Duodenal mucosa (tissue), 2 donors: ENCODE results near the gene HOXD1.

ENCODE experiments used
- H3K27ac ChIP-seq: one replicate; pipeline ENCODE4 v1.7.0; 2013; ENCODE audit warnings: low read depth, low read length
- H3K27me3 ChIP-seq, 2 donors: one replicate each; pipeline ENCODE4 v1.7.0; 2013; ENCODE audit warnings: low read length in 2 of 2, control low read depth in 1 of 2; ENCODE audit not compliant: insufficient read depth in 2 of 2, control insufficient read depth in 1 of 2
- H3K36me3 ChIP-seq, 2 donors: one replicate each; pipeline ENCODE4 v1.7.0; 2013; ENCODE audit warnings: low read length in 2 of 2, control low read depth in 1 of 2; ENCODE audit not compliant: insufficient read depth in 2 of 2, control insufficient read depth in 1 of 2
- H3K4me1 ChIP-seq, 2 donors: one replicate each; pipeline ENCODE4 v1.7.0; 2013; ENCODE audit warnings: low read length in 2 of 2, control low read depth in 1 of 2; ENCODE audit not compliant: insufficient read depth in 2 of 2, control insufficient read depth in 1 of 2
- H3K4me3 ChIP-seq, 2 donors: one replicate each; pipeline ENCODE4 v1.7.0; 2013; ENCODE audit warnings: low read length in 2 of 2, low read depth in 1 of 2
- H3K9ac ChIP-seq, 2 donors: one replicate each; pipeline ENCODE4 v1.7.0; 2013; ENCODE audit warnings: low read length in 2 of 2, low read depth in 1 of 2
- H3K9me3 ChIP-seq, 2 donors: one replicate each; pipeline ENCODE4 v1.7.0; 2013; ENCODE audit warnings: low read length in 2 of 2, control low read depth in 1 of 2; ENCODE audit not compliant: control insufficient read depth in 1 of 2

The HOXD1 gene

DNA sequence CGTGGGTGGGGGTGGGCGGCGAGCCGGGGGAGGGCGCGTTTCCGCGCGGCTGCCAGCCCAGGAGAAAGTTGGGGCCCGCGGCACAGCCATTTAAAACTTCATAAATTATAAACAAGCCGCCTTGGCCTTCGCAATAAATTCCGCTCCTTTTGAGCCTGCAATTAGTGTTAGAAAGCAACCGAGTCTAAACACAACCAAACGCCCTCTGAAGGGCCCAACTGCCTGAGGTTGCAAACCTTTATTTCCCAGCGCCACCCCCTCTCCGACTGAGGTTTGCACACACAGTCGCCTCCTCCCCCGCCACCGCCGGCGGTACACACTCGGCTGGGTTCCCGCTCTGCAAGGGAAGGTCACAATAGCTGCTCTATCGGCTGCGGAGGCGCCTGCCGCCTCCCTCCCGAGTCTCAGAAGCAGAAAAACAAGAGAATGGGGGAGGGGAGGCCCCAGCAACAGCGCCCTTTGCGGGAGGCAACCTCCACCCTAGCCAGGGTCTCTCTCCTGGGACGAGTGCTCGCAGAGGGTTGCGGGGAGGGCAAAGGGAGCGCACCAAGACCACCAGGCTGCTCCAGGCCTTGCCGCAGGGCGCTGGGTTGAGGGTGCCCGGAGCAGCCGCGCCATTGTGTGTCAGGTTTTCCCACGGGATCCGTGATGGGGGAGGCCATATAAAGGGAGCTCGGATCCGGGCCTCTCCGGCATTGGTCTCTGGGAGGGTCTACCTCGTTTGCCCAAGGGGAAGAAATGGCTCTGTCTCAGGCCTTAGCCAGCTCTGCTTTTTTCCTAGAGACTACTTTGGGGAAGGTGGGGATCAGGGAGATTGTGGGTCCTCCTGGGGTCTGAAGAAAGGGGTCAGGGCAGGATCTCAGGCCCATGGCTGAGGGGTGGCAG lies 13.4 kb upstream of the HOXD1 start:
- Histone ChIP-seq H3K27me3 (peaks cover 95 to 96% of the 10 kb centered on the region in 2 donors), H3K4me3 (no peak overlapping the region), H3K4me1 (no peaks in the 10 kb centered on the region), H3K9ac (no peak overlapping the region), H3K27ac (no peak overlapping the region), H3K9me3 (no peaks in the 10 kb centered on the region), H3K36me3 (no peaks in the 10 kb centered on the region)

DNA sequence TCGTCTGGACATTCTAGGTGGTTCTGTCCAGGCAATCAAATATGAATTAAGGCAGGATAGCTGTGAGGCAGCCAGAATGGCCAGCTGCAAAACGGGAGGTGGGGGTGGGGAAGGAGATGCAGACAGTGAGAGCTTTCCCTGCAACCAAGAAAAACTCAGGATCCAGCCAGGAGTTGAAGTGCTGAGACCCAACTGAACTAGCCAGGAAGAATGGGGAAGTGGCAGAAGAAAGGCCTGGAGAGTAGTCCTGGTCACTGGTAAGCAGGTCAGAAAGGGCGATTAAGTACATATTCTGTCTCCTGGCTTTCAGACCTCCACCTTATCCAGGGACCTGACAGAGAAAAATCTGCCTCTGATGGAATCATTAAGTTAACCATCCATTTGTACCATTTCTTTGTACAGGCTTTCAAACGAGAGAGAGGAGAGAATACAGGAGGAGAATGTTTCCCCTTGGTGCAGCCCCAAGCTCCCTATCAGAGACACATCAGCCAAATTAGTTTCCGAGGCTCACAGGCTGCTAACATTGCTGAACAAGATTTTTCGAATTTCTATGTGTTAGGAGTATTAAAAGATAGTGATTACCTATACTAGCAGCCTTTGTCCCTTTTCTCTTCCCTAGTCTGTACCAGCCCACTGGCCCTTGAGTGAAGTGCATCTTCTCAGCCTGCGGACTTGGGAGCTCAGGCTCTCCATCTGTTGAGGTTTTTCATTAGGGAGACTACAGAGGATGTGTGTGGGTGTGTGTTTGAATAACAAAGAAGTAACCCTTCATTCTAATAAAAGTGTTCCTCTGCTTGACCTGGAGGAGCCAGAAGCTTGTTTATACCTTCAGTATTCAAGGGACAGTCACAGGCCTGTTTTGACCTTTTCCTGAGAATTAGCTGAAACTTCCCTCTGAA lies 12.5 kb upstream of the HOXD1 start:
- Histone ChIP-seq H3K9ac (no peak overlapping the region), H3K36me3 (no peaks in the 10 kb centered on the region), H3K27me3 (peaks cover 92 to 95% of the 10 kb centered on the region in 2 donors), H3K4me1 (no peaks in the 10 kb centered on the region), H3K9me3 (no peaks in the 10 kb centered on the region), H3K27ac (no peak overlapping the region), H3K4me3 (no peak overlapping the region)

DNA sequence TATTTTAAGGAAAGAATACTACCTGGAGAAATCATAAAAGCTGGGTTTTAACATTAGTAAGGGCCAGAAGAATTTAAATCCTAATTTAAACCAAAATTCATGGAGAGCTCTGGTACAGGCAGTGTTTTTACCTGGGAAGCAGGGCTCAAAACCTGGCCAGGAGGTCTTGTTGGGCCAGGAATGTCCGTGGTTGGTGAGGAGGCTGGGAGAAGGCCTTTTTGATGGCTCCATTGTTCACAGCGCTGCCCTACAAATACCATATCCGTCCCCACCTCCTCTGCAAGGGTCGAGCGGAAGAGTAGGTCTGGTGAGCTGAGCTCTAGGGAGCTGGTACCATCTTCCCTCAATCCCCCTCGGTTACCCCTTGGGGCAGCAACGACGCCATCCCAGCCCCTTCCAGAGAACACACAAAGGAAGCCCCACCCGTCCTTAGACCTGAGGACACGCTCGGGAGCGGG lies 10.9 kb upstream of the HOXD1 start:
- H3K27me3 ChIP-seq, result peaks cover 78 to 88% of the 10 kb centered on the region in 2 donors
- peak overlapping the region in 1 of 2 donors; percentile 40 for H3K4me3 ChIP-seq

DNA sequence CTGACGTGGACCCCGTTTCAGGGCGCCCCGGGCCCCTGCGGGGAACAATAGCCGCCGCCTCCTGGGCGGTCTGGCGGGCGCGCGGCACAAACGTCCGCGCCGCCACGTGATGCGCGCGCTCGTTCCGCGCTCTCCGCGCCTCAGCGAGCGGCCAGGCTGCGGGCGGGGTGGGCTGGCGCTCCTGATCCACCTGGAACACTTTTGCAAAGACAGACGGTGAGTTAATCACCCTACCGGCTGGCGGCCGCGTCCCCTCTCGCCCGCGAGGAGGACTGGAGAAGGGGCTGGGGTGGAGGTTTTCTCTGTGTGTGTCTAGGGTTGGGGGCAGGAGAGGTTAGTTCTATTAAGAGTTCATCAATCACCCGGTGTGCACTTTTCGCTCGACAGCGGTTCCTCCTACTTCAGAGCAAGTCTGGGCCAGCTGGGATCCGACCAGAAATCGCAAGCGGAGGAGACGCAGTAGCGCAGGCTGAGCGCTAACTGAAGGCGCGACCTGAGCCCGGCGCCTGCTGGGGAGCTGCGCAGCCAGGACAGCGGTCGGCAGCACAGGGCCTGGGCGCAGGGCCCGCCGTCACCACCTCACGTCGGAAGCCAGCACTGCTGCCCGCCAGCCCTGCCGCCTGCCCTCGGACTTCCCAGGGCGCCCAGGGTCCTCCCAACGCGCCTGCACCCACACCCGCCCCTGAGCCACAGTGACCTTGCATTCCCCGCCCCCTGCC lies 10.3 kb upstream of the HOXD1 start:
- Histone ChIP-seq H3K4me3 (peak overlapping the region; percentile 7 to 40), H3K4me1 (no peaks in the 10 kb centered on the region), H3K27me3 (peaks cover 73 to 85% of the 10 kb centered on the region in 2 donors), H3K36me3 (no peaks in the 10 kb centered on the region), H3K9ac (no peak overlapping the region), H3K27ac (no peak overlapping the region), H3K9me3 (no peaks in the 10 kb centered on the region)

More for the DNA sequence above, 10.9 kb upstream of the HOXD1 start:
- H3K27ac ChIP-seq, result no peak overlapping the region
- H3K9me3 ChIP-seq, result no peaks in the 10 kb centered on the region
- H3K4me1 ChIP-seq, result no peaks in the 10 kb centered on the region
- no peaks in the 10 kb centered on the region for H3K36me3 ChIP-seq
- no peak overlapping the region for H3K9ac ChIP-seq

DNA sequence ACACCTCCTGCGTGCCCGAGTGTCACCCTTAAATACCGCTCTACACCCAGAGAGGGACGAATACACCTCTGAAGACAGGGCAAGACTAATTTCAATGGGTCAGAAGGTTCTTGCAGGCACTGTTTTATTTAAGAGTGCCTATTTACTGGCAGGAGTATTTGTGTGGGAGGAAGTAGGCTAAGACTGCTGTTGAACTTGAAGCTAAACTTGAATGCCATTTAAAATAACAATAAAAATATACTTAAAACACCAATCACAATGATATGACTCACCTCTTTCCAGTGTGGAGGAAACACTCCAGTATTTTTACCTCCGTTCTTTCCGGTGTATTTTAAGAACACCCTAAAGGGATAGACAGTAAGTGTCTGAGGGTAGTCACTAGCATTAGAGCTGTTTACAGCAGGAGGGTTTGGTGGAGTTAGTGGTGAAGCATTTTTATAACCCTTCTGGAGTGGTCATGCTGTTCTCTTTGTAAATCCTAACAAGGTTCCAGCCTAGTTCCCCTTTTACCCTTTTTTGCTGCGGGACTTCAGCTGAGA lies 9.6 kb upstream of the HOXD1 start:
- Histone ChIP-seq H3K4me3 (peak overlapping the region; percentile 7 to 40), H3K27me3 (peaks cover 70 to 80% of the 10 kb centered on the region in 2 donors)

DNA sequence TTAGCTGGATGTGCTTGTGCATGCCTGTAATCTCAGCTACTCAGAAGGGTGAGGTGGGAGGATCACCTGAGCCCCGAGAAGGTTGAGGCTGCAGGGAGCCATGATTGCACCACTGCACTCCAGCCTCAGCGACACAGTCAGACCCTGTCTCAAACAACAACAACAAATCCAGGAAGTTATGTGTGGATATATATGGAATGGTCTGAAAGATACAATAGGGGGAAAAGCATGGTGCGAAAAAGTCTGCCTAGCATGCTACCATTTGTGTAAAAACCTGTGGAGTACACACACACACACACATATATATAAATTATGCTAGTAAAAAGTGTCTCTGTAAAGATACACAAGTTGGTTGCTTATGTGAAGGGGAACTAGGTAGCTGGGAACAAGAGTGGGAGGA lies 6.9 kb upstream of the HOXD1 start:
- H3K27me3 ChIP-seq, result peaks cover 48 to 71% of the 10 kb centered on the region in 2 donors
- no peak overlapping the region for H3K4me3 ChIP-seq
- H3K27ac ChIP-seq, result no peak overlapping the region
- no peaks in the 10 kb centered on the region for H3K36me3 ChIP-seq
- no peaks in the 10 kb centered on the region for H3K9me3 ChIP-seq
- no peaks in the 10 kb centered on the region for H3K4me1 ChIP-seq
- H3K9ac ChIP-seq, result no peak overlapping the region

More for the DNA sequence above, 9.6 kb upstream of the HOXD1 start:
- H3K27ac ChIP-seq, result no peak overlapping the region
- H3K9ac ChIP-seq, result no peak overlapping the region
- H3K36me3 ChIP-seq, result no peaks in the 10 kb centered on the region
- H3K4me1 ChIP-seq, result no peaks in the 10 kb centered on the region
- H3K9me3 ChIP-seq, result no peaks in the 10 kb centered on the region

DNA sequence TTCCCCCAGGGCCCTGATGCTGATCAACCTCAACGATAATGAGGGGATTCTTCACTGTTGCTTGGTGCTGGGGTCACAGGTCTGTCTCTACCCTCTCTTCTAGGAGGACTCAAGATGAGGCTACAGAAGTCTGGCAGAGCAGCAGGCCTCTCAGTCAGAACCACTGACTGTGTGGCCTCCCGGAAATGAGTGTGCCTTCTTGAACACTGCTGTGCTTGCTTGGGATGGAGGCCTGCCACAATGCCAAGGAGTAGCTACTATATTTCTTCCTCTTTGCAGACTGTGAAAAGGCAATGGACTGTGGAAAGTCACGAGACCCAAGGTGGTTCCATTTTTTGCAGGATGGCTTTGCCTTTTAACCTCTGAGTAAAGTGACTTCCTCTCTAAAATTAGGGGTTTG lies 5.8 kb upstream of the HOXD1 start:
- Histone ChIP-seq H3K9me3 (no peaks in the 10 kb centered on the region), H3K27me3 (peaks cover 37 to 71% of the 10 kb centered on the region in 2 donors), H3K27ac (no peak overlapping the region), H3K4me3 (no peak overlapping the region), H3K9ac (no peak overlapping the region), H3K36me3 (no peaks in the 10 kb centered on the region), H3K4me1 (peaks cover 8 to 9% of the 10 kb centered on the region in 2 donors)

DNA sequence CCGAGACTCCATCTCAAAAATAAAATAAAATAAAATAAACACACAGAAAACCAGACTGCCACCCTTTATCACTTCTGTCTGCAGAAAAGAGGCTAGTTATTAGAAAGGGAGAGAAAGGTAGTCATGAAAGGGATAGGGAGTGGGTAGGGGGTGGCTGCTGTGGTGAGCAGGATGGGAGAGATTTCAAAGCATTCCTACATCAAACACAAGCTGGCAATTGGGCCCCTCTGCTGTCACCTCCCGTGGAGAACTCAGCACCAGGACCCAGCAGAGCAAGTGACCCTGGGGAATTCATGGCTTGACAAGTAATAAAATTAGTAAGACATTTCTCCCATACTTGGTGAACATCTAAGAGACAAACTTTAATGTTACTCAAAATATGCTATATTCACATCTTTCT lies 3.7 kb upstream of the HOXD1 start:
- peaks cover 33 to 70% of the 10 kb centered on the region in 2 donors for H3K27me3 ChIP-seq
- peaks cover 13 to 15% of the 10 kb centered on the region in 2 donors for H3K4me1 ChIP-seq
- H3K9ac ChIP-seq, result no peak overlapping the region
- H3K36me3 ChIP-seq, result no peaks in the 10 kb centered on the region
- H3K4me3 ChIP-seq, result no peak overlapping the region
- H3K27ac ChIP-seq, result no peak overlapping the region
- no peaks in the 10 kb centered on the region for H3K9me3 ChIP-seq

DNA sequence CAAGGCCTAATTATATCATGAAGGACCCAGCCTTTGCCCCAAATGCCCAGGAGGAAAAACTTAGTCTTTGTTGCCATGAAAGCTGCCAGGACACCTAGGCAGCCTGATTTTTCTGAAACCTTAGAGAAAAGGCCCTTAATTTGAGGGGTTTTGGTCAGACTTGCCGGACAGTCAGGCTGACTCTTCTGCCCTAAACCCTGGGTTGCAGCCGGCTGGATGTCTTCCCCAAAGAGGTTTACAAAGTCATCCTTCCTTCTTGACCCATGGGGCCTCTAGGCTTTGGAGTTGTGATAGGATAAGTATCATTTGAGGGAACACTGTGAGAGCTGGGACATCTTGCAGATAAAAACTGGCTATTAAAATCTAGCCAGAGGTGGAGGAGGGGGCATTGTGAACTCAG lies 2.4 kb upstream of the HOXD1 start:
- H3K9me3 ChIP-seq, result no peaks in the 10 kb centered on the region
- no peaks in the 10 kb centered on the region for H3K36me3 ChIP-seq
- no peak overlapping the region for H3K4me3 ChIP-seq
- no peak overlapping the region for H3K9ac ChIP-seq
- H3K4me1 ChIP-seq, result peaks cover 13 to 15% of the 10 kb centered on the region in 2 donors
- no peak overlapping the region for H3K27ac ChIP-seq
- H3K27me3 ChIP-seq, result peaks cover 33 to 70% of the 10 kb centered on the region in 2 donors
